Mesendoderm (in vitro differentiated cells): Measurements from ENCODE around the gene KAT7.

ENCODE experiments used
- DNase-seq: peaks from one replicate; pipeline ENCODE4 v3.0.0; 2013
- H2AK5ac ChIP-seq: 2 replicates; pipeline ENCODE4 v1.6.1; 2013; ENCODE audit warnings: low read length, inconsistent platforms
- H2BK120ac ChIP-seq: 2 replicates; pipeline ENCODE4 v1.6.1; 2013; ENCODE audit warnings: low read depth, mild to moderate bottlenecking, low read length, moderate library complexity, mixed read lengths
- H2BK15ac ChIP-seq: replicated peaks from 2 replicates; pipeline ENCODE4 v1.6.1; 2013; ENCODE audit warnings: low read depth, mild to moderate bottlenecking, moderate library complexity
- H2BK5ac ChIP-seq: 2 replicates; pipeline ENCODE4 v1.6.1; 2013; ENCODE audit warnings: low read length, inconsistent platforms
- H3K18ac ChIP-seq: 2 replicates; pipeline ENCODE4 v1.6.1; 2013; ENCODE audit warnings: mild to moderate bottlenecking, low read length, mixed read lengths
- H3K23ac ChIP-seq: one replicate; pipeline ENCODE4 v1.6.1; 2013; ENCODE audit warnings: low read length
- H3K27ac ChIP-seq: 2 replicates; pipeline ENCODE4 v1.5.1; 2013; ENCODE audit warnings: low read depth, mild to moderate bottlenecking, inconsistent platforms, low read length, moderate library complexity
- H3K27me3 ChIP-seq: 2 replicates; pipeline ENCODE4 v1.6.1; 2013; ENCODE audit warnings: low read length, control low read depth, mild to moderate bottlenecking, inconsistent platforms; ENCODE audit not compliant: insufficient read depth, poor library complexity
- H3K36me3 ChIP-seq: 2 replicates; pipeline ENCODE4 v1.6.1; 2013; ENCODE audit warnings: low read length, inconsistent platforms; ENCODE audit not compliant: control insufficient read depth, insufficient read depth
- H3K4ac ChIP-seq: one replicate; pipeline ENCODE4 v1.6.1; 2013; ENCODE audit warnings: low read depth, mild to moderate bottlenecking, low read length, moderate library complexity
- H3K4me1 ChIP-seq: 2 replicates; pipeline ENCODE4 v1.6.1; 2013; ENCODE audit warnings: low read depth, low read length, inconsistent platforms; ENCODE audit not compliant: control insufficient read depth
- H3K4me2 ChIP-seq: 2 replicates; pipeline ENCODE4 v1.6.1; 2013; ENCODE audit warnings: low read length
- H3K4me3 ChIP-seq: 2 replicates; pipeline ENCODE4 v1.5.1; 2013; ENCODE audit warnings: mild to moderate bottlenecking, low read length
- H3K56ac ChIP-seq: one replicate; pipeline ENCODE4 v1.6.1; 2013; ENCODE audit warnings: low read length
- H3K79me1 ChIP-seq: 2 replicates; pipeline ENCODE4 v1.6.1; 2013; ENCODE audit warnings: low read length, inconsistent platforms
- H3K79me2 ChIP-seq: 2 replicates; pipeline ENCODE4 v1.6.1; 2013; ENCODE audit warnings: mild to moderate bottlenecking, low read length; ENCODE audit not compliant: control insufficient read depth, insufficient read depth
- H3K9ac ChIP-seq: 2 replicates; pipeline ENCODE4 v1.6.1; 2013; ENCODE audit warnings: low read length, inconsistent platforms
- H4K5ac ChIP-seq: one replicate; pipeline ENCODE4 v1.6.1; 2013; ENCODE audit warnings: low read length
- H4K8ac ChIP-seq: one replicate; pipeline ENCODE4 v1.6.1; 2013; ENCODE audit warnings: low read depth, mild to moderate bottlenecking, control low read depth, low read length, moderate library complexity
- WGBS: extraction: QIAGEN DNeasy Blood & Tissue Kit; methylation state at CpG from one replicate; pipeline ENCODE4 v1.1.7; 2013; ENCODE audit warnings: low lambda C conversion rate, missing lambda C conversion rate; ENCODE audit not compliant: insufficient coverage; ENCODE audit errors: extremely low coverage; 5-methylcytosine and 5-hydroxymethylcytosine counted together

KAT7 gene

GRCh38 chr17:49851387-49852291 is 63.2 kb downstream of the KAT7 start:
- Histone ChIP-seq H3K9ac (peak overlapping the region; percentile 54), H3K4me1 (no peaks in the 10 kb centered on the region), H3K4me2 (peak overlapping the region; percentile 66), H3K79me1 (no peaks in the 10 kb centered on the region), H3K23ac (no peak overlapping the region), H4K5ac (no peak overlapping the region), H3K18ac (no peak overlapping the region), H3K79me2 (no peaks in the 10 kb centered on the region), H2BK120ac (no peak overlapping the region), H3K4ac (no peak overlapping the region), H3K56ac (peak overlapping the region; percentile 84), H2BK15ac (no peak overlapping the region), H3K27ac (no peak overlapping the region), H2BK5ac (no peak overlapping the region), H2AK5ac (no peak overlapping the region), H3K27me3 (no peaks in the 10 kb centered on the region), H3K36me3 (no peaks in the 10 kb centered on the region), H3K4me3 (no peak overlapping the region), H4K8ac (no peak overlapping the region)
- peak; percentile 79 for DNase-seq
- WGBS, result no CpG with 5 or more reads among the region's 55 CpGs

DNA sequence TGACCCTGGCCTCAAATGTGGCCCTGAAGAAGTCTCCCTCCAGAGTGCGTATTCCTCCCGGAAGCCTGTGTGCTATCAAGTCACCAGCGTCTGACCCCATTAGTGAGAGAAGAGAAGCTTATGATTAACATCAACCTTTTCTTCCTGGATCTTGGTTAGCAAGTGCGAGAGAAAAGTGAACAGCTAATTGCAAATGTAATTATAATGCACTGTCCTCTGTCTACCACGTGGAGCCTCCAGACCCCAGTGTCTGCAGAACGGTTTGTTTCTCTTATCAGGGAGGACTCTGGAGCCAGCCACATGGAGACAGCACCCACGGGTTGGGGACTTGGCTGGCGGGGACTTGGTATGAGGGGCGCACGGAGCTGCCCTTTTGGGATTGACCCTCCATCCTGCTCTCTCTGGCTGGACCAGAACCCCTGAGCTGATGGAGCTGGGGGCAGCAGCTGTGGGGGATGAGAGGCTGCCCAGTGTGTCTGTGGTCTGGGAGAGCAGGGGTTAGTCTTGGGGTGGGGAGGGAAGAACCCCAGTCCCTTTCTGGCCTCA is 65.1 kb downstream of the KAT7 start:
- no peak overlapping the region for H2BK15ac ChIP-seq

GRCh38 chr17:49854126-49854525 is 65.6 kb downstream of the KAT7 start:
- WGBS, result no CpG with 5 or more reads among the region's 5 CpGs

More for the DNA sequence above, 65.1 kb downstream of the KAT7 start:
- Histone ChIP-seq H3K36me3 (no peaks in the 10 kb centered on the region), H3K79me2 (no peaks in the 10 kb centered on the region), H3K56ac (no peak overlapping the region), H2BK120ac (no peak overlapping the region), H3K79me1 (no peaks in the 10 kb centered on the region), H3K4me2 (no peak overlapping the region), H3K4ac (no peak overlapping the region), H4K8ac (no peak overlapping the region), H3K4me1 (no peaks in the 10 kb centered on the region), H3K9ac (no peak overlapping the region), H4K5ac (no peak overlapping the region), H2BK5ac (no peak overlapping the region), H3K27me3 (no peaks in the 10 kb centered on the region), H3K23ac (no peak overlapping the region), H3K27ac (no peak overlapping the region), H3K18ac (no peak overlapping the region), H2AK5ac (no peak overlapping the region), H3K4me3 (no peak overlapping the region)
- DNase-seq, result no peak
- no CpG with 5 or more reads among the region's 10 CpGs for WGBS

GRCh38 chr17:49858796-49859195 is 70.3 kb downstream of the KAT7 start:
- Histone ChIP-seq H3K27me3 (no peaks in the 10 kb centered on the region), H3K79me2 (no peaks in the 10 kb centered on the region), H2BK15ac (no peak overlapping the region), H4K5ac (no peak overlapping the region), H3K18ac (no peak overlapping the region), H3K36me3 (no peaks in the 10 kb centered on the region), H3K9ac (no peak overlapping the region), H2BK120ac (no peak overlapping the region), H3K4ac (no peak overlapping the region), H2BK5ac (no peak overlapping the region), H2AK5ac (no peak overlapping the region), H4K8ac (no peak overlapping the region), H3K56ac (no peak overlapping the region), H3K23ac (no peak overlapping the region), H3K27ac (no peak overlapping the region), H3K4me1 (no peaks in the 10 kb centered on the region), H3K4me2 (no peak overlapping the region), H3K4me3 (no peak overlapping the region), H3K79me1 (no peaks in the 10 kb centered on the region)
- DNase-seq, result no peak
- WGBS, result no CpG with 5 or more reads among the region's 6 CpGs

More at GRCh38 chr17:49854126-49854525, 65.6 kb downstream of the KAT7 start:
- no peak overlapping the region for H3K18ac ChIP-seq
- H3K27ac ChIP-seq, result no peak overlapping the region
- H3K79me2 ChIP-seq, result no peaks in the 10 kb centered on the region
- H3K4ac ChIP-seq, result no peak overlapping the region
- DNase-seq, result no peak
- no peak overlapping the region for H2BK120ac ChIP-seq
- H3K27me3 ChIP-seq, result no peaks in the 10 kb centered on the region
- H3K23ac ChIP-seq, result no peak overlapping the region
- H2BK5ac ChIP-seq, result no peak overlapping the region
- no peaks in the 10 kb centered on the region for H3K4me1 ChIP-seq
- H3K36me3 ChIP-seq, result no peaks in the 10 kb centered on the region
- H4K5ac ChIP-seq, result no peak overlapping the region
- no peak overlapping the region for H2AK5ac ChIP-seq
- no peaks in the 10 kb centered on the region for H3K79me1 ChIP-seq
- H3K4me2 ChIP-seq, result no peak overlapping the region
- H3K4me3 ChIP-seq, result no peak overlapping the region
- no peak overlapping the region for H2BK15ac ChIP-seq
- H3K56ac ChIP-seq, result no peak overlapping the region
- no peak overlapping the region for H3K9ac ChIP-seq
- no peak overlapping the region for H4K8ac ChIP-seq

DNA sequence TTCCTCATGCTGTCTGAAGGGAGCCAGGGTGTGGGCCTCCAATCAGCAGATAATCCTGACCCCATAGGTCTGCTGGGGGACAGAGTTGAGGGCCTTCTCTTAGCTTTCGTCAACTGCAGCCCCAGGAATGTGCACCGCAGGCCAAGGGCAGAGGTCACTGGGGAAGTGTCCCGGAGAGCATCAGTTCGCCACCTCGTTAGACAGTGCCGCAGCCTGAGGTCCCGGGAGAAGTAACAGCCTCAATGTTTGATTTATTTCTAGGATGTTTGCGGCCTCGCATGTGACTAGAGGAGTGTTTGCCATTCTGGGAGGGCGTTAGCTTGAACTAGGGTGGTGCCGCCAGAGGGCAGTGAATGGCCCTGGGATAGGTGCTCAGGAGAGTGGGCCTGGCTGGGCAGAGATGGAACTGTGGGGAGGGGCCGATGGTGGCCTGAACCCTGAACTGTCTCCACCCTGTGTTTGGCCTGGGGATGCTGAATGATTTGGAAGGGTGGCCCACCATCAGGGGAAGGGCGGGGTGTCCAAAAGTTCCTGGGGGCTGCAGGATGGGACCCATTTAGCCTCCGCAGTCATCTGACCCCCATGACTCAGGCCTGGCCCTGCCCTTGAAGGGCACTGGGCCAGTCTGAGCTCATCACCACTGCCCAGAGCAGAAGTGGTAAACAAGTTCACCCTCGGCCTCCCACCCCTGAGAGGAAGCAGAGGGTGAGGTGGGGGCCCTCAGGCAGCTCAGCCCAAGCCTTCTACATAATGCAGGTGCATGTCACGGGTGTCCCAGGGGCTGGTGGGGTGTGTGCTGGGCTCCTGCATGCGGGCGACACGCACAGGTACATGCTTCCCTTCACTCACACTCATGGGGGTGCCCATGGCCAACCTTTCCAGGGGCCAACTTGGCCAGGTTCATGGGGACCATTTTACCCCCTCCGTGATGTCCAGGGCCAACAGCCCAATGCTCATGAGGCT is 71.8 kb downstream of the KAT7 start:
- Histone ChIP-seq H3K27ac (no peak overlapping the region), H3K23ac (no peak overlapping the region), H2BK15ac (no peak overlapping the region), H4K8ac (no peak overlapping the region), H3K36me3 (no peaks in the 10 kb centered on the region), H2BK120ac (no peak overlapping the region), H3K79me1 (no peaks in the 10 kb centered on the region), H3K9ac (no peak overlapping the region), H2BK5ac (no peak overlapping the region), H3K4me1 (peaks cover 3% of the 10 kb centered on the region), H3K18ac (no peak overlapping the region), H3K4me2 (no peak overlapping the region), H3K4me3 (no peak overlapping the region), H2AK5ac (no peak overlapping the region), H3K4ac (no peak overlapping the region), H3K79me2 (no peaks in the 10 kb centered on the region), H3K56ac (no peak overlapping the region), H4K5ac (no peak overlapping the region), H3K27me3 (no peaks in the 10 kb centered on the region)
- WGBS, result no CpG with 5 or more reads among the region's 20 CpGs
- DNase-seq, result peak; percentile 49
